ENCODE results near the gene CABP4. TPM values are rescaled to one million over a fixed set of nuclear protein-coding genes. Genes with fewer than 3 reads are reported as not detected.

CABP4 gene
- total and polyA plus RNA-seq, 8 donors = 0.43 to 1.7 (median 0.62) TPM; not detected in 2

- Histone ChIP-seq H3K9me3 (no peaks in the 10 kb centered on the region), H3K27ac (peak overlapping the region; percentile 62 to 90 (median 87)), H3K4me1 (peaks cover 17 to 45% (median 41%) of the 10 kb centered on the region in 4 donors), H3K27me3 (no peaks in the 10 kb centered on the region), H3K4me3 (peak overlapping the region; percentile 44 to 60 (median 56)), H3K36me3 (peaks cover 0 to 9% (median 7%) of the 10 kb centered on the region in 4 donors)
- 29 to 43% (median 38%) methylated on average over 19 of the region's 19 CpGs for WGBS, 5 donors
- DNase-seq = no peak
- intact Hi-C loops (cut with DNase I; ENCODE audit: low total_unique reads) = no loop called here
- TF ChIP-seq CTCF (IDR thresholded peaks at IDR 0.05) (no peak), POLR2AphosphoS5 (IDR thresholded peaks at IDR 0.05) (no peak), EP300 (IDR thresholded peaks at IDR 0.05) (no peak), POLR2A (IDR thresholded peaks at IDR 0.05) (no peak)
Measured at GRCh38 chr11:67482275-67482826, 27.2 kb downstream of the CABP4 start.

GRCh38 chr11:67482827-67483798, 28.0 kb downstream of the CABP4 start, which contains the start of gene AIP:
Gene AIP (plus strand): TSS chr11:67483026. CDS start chr11:67483159, 133 bp downstream.
- DNase-seq = peak; percentile 98 to 99
- H3K27ac ChIP-seq = peak within 1 kb of the TSS; percentile 62 to 90 (median 87)
- no peaks in the 10 kb centered on the region for H3K27me3 ChIP-seq
- intact Hi-C loops (cut with DNase I; ENCODE audit: low total_unique reads) = no loop called here
- no peak for TF ChIP-seq EP300 (IDR thresholded peaks at IDR 0.05)
- TF ChIP-seq CTCF (IDR thresholded peaks at IDR 0.05) = peak in 3 of 7 experiments; percentile 22 to 41 (median 24)
- peak; percentile 30 to 96 (median 63) for TF ChIP-seq POLR2AphosphoS5 (IDR thresholded peaks at IDR 0.05)
- TF ChIP-seq POLR2A (IDR thresholded peaks at IDR 0.05) = no peak
- peaks cover 17 to 45% (median 41%) of the 10 kb centered on the region in 4 donors for H3K4me1 ChIP-seq
- 8 to 11% (median 9%) methylated on average over 51 to 60 of the region's 60 CpGs for WGBS, 5 donors
- peak within 1 kb of the TSS; percentile 44 to 60 (median 56) for H3K4me3 ChIP-seq
- peaks cover 2 to 17% (median 15%) of the 10 kb centered on the region in 4 donors for H3K36me3 ChIP-seq
- no peaks in the 10 kb centered on the region for H3K9me3 ChIP-seq

GRCh38 chr11:67483831-67484665, 28.9 kb downstream of the CABP4 start:
- no peaks in the 10 kb centered on the region for H3K9me3 ChIP-seq
- H3K4me1 ChIP-seq = peaks cover 17 to 45% (median 41%) of the 10 kb centered on the region in 4 donors
- TF ChIP-seq CTCF (IDR thresholded peaks at IDR 0.05) = no peak
- TF ChIP-seq POLR2A (IDR thresholded peaks at IDR 0.05) = no peak
- TF ChIP-seq EP300 (IDR thresholded peaks at IDR 0.05) = no peak
- TF ChIP-seq POLR2AphosphoS5 (IDR thresholded peaks at IDR 0.05) = no peak
- DNase-seq = peak in 1 of 2 donors; percentile 53
- 69 to 82% (median 75%) methylated on average over 16 of the region's 16 CpGs for WGBS, 5 donors
- H3K27me3 ChIP-seq = no peaks in the 10 kb centered on the region
- peak overlapping the region in 4 of 5 donors; percentile 84 to 90 (median 88) for H3K27ac ChIP-seq
- H3K4me3 ChIP-seq = peak overlapping the region; percentile 44 to 60 (median 56)
- H3K36me3 ChIP-seq = peaks cover 3 to 26% (median 22%) of the 10 kb centered on the region in 4 donors
- intact Hi-C loops (cut with DNase I; ENCODE audit: low total_unique reads) = no loop called here
